CD4-positive, alpha-beta T cell treated with Interleukin-21 for 1 hour (primary cell): ENCODE data around the gene PSORS1C1.
A peak's percentile ranks its signal among the peaks of the same experiment; 100 is the strongest.

Source experiments
- DNase-seq: peaks from one replicate; pipeline ENCODE4 v3.0.0-alpha.2; 2020

The PSORS1C1 gene

GRCh38 chr6:31096656-31097055, 17.9 kb upstream of the PSORS1C1 start:
- no peak for DNase-seq

- DNase-seq = no peak
Observed at GRCh38 chr6:31098449-31098938, 16.1 kb upstream of the PSORS1C1 start.

GRCh38 chr6:31103136-31103535, 11.5 kb upstream of the PSORS1C1 start:
- no peak for DNase-seq

GRCh38 chr6:31107052-31107451, 7.5 kb upstream of the PSORS1C1 start:
- no peak for DNase-seq

GRCh38 chr6:31110825-31111582, 3.6 kb upstream of the PSORS1C1 start:
- DNase-seq = no peak

GRCh38 chr6:31111712-31112111, 2.9 kb upstream of the PSORS1C1 start:
- DNase-seq = no peak

- no peak for DNase-seq
Observed at GRCh38 chr6:31112478-31112877, 2.1 kb upstream of the PSORS1C1 start, which contains the start of gene C6orf15. Gene C6orf15, minus strand, starts transcription at chr6:31112575. Its CDS starts 20 bp downstream, at chr6:31112555.

GRCh38 chr6:31113861-31114540, 599 bp upstream of the PSORS1C1 start:
- DNase-seq = no peak

GRCh38 chr6:31114970-31115849, 610 bp downstream of the PSORS1C1 start:
- DNase-seq = peak; percentile 22

- no peak for DNase-seq
Observed at GRCh38 chr6:31115941-31116560, 1.5 kb downstream of the PSORS1C1 start.

GRCh38 chr6:31116661-31117385, 2.2 kb downstream of the PSORS1C1 start:
- no peak for DNase-seq

- DNase-seq = no peak
Observed at GRCh38 chr6:31118178-31118577, 3.6 kb downstream of the PSORS1C1 start.

- no peak for DNase-seq
Observed at GRCh38 chr6:31120151-31120915, 5.7 kb downstream of the PSORS1C1 start, which contains the start of gene CDSN. Gene CDSN, minus strand, starts transcription at chr6:31120446. Its CDS starts 27 bp downstream, at chr6:31120419.

GRCh38 chr6:31121131-31121790, 6.7 kb downstream of the PSORS1C1 start:
- no peak for DNase-seq

- no peak for DNase-seq
Observed at GRCh38 chr6:31122791-31123706, 8.4 kb downstream of the PSORS1C1 start.

- DNase-seq = no peak
Observed at GRCh38 chr6:31125162-31125561, 10.6 kb downstream of the PSORS1C1 start.

GRCh38 chr6:31125586-31126363, 11.2 kb downstream of the PSORS1C1 start:
- no peak for DNase-seq

- no peak for DNase-seq
Observed at GRCh38 chr6:31126396-31127175, 12.0 kb downstream of the PSORS1C1 start.
